Astrocyte of the cerebellum (primary cell): Measurements from ENCODE around the gene AADACL3.

Experiments
- DNase-seq: peaks from one replicate; pipeline ENCODE4 v3.0.0-alpha.2; 2011; ENCODE audit warnings: low read depth
- H3K4me3 ChIP-seq: 2 replicates; pipeline ENCODE4 v1.5.1; 2011; ENCODE audit warnings: mild to moderate bottlenecking, low read depth, low read length, moderate library complexity
- CTCF ChIP-seq: IDR thresholded peaks from 2 replicates; pipeline ENCODE4 v1.5.1; 2012; ENCODE audit warnings: low read length, low read depth, moderate library complexity, mild to moderate bottlenecking; ENCODE audit errors: missing control alignments
- in situ Hi-C: cut with HindIII; loops from 2 replicates; pipeline ENCODE4 v1.10.0; 2017; ENCODE audit warnings: low sequenced_read_pairs

The AADACL3 gene

GRCh38 chr1:12761781-12762180, 45.9 kb downstream of the AADACL3 start:
- no peak for DNase-seq
- TF ChIP-seq CTCF, result no peak
- in situ Hi-C loops, result no loop called here

GRCh38 chr1:12762766-12763165, 46.9 kb downstream of the AADACL3 start:
- DNase-seq, result no peak
- no peak overlapping the region for H3K4me3 ChIP-seq
- in situ Hi-C loops, result no loop called here
- TF ChIP-seq CTCF, result no peak

More at GRCh38 chr1:12761781-12762180, 45.9 kb downstream of the AADACL3 start:
- no peak overlapping the region for H3K4me3 ChIP-seq

GRCh38 chr1:12763479-12763878, 47.6 kb downstream of the AADACL3 start:
- DNase-seq, result no peak
- TF ChIP-seq CTCF, result no peak
- no peak overlapping the region for H3K4me3 ChIP-seq
- in situ Hi-C loops, result no loop called here

GRCh38 chr1:12764016-12764415, 48.1 kb downstream of the AADACL3 start:
- in situ Hi-C loops, result no loop called here
- no peak for DNase-seq
- no peak for TF ChIP-seq CTCF
- no peak overlapping the region for H3K4me3 ChIP-seq

GRCh38 chr1:12769031-12769430, 53.1 kb downstream of the AADACL3 start:
- no peak for DNase-seq
- in situ Hi-C loops, result no loop called here
- no peak overlapping the region for H3K4me3 ChIP-seq
- no peak for TF ChIP-seq CTCF

- no peak for TF ChIP-seq CTCF
- no peak for DNase-seq
- in situ Hi-C loops, result no loop called here
- H3K4me3 ChIP-seq, result no peak overlapping the region
These were observed 54.1 kb downstream of the AADACL3 start for GRCh38 chr1:12769976-12770505.

GRCh38 chr1:12770620-12771019, 54.7 kb downstream of the AADACL3 start:
- DNase-seq, result no peak
- in situ Hi-C loops, result no loop called here
- H3K4me3 ChIP-seq, result no peak overlapping the region
- no peak for TF ChIP-seq CTCF
